Measurements from ENCODE around the gene MYO15B.

DNA sequence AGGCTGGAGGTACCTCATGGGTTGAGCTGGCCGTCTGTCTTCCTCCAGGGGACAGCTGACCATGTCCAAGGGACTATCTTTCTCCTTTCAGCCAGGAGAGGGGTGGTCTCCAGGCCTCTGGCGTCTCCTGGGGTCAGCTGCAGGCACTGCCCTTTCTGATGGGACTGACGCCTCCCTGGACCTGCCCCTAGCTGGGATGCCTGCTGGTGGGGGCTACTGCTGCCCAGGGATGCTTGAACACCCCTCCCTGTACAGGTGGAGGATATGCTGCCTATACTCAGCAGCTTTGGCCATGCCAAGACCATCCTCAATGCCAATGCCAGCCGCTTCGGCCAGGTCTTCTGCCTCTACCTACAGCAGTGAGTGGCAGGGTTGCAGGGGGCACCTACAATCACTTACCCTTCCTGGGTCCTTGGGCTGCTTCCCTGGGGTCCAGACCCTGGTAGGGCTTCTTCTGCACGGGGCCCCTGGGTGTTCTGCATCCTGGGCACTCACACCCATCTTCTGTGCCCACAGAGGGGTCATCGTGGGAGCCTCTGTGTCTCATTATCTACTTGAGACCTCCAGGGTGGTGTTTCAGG lies 4.2 kb downstream of the MYO15B start:
- TF ChIP-seq, protein P1, sequence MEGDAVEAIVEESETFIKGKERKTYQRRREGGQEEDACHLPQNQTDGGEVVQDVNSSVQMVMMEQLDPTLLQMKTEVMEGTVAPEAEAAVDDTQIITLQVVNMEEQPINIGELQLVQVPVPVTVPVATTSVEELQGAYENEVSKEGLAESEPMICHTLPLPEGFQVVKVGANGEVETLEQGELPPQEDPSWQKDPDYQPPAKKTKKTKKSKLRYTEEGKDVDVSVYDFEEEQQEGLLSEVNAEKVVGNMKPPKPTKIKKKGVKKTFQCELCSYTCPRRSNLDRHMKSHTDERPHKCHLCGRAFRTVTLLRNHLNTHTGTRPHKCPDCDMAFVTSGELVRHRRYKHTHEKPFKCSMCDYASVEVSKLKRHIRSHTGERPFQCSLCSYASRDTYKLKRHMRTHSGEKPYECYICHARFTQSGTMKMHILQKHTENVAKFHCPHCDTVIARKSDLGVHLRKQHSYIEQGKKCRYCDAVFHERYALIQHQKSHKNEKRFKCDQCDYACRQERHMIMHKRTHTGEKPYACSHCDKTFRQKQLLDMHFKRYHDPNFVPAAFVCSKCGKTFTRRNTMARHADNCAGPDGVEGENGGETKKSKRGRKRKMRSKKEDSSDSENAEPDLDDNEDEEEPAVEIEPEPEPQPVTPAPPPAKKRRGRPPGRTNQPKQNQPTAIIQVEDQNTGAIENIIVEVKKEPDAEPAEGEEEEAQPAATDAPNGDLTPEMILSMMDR (conservative IDR thresholded peaks at IDR 0.05; ENCODE audit: low read length), result no peak
- TF ChIP-seq EZH2phosphoT487 (IDR thresholded peaks at IDR 0.05; ENCODE audit: borderline replicate concordance, low read depth, low read length), result no peak

All from OCI-LY7 (cell line).